Keratinocyte (primary cell): Measurements from ENCODE around the gene ERMP1. TPM values are rescaled to one million over a fixed set of nuclear protein-coding genes. Genes with fewer than 3 reads are reported as not detected.

Experiments used
- DNase-seq: peaks from one replicate; pipeline ENCODE4 v3.0.0-alpha.2; 2011; ENCODE audit warnings: low read depth, missing footprints, low spot score
- FAIRE-seq: peaks from 2 replicates; lab custom pipeline; 2011; peaks lifted over from hg19 to GRCh38; lab: Jason Lieb, UNC
- H2AFZ ChIP-seq: 2 replicates; pipeline ENCODE4 v1.6.0; 2012; ENCODE audit warnings: low read length, control low read depth, inconsistent platforms; ENCODE audit not compliant: control insufficient read depth
- H3K27ac ChIP-seq: 2 replicates; pipeline ENCODE4 v1.5.1; 2011; ENCODE audit warnings: low read length; ENCODE audit not compliant: control insufficient read depth, insufficient read depth
- H3K27me3 ChIP-seq: 3 replicates; pipeline ENCODE4 v1.6.0; 2011; ENCODE audit warnings: low read length; ENCODE audit not compliant: control insufficient read depth, insufficient read depth; ENCODE audit errors: extremely low read depth
- H3K36me3 ChIP-seq, 2 experiments: 2 replicates in 1 of 2; 3 replicates in 1 of 2; pipeline ENCODE4 v1.5.1; 2011; ENCODE audit warnings: low read length in 2 of 2, mild to moderate bottlenecking in 1 of 2; ENCODE audit not compliant: control insufficient read depth in 2 of 2, insufficient read depth in 2 of 2; ENCODE audit errors: extremely low read depth in 1 of 2
- H3K4me1 ChIP-seq: 3 replicates; pipeline ENCODE4 v1.5.1; 2011; ENCODE audit warnings: low read length; ENCODE audit not compliant: control insufficient read depth, insufficient read depth; ENCODE audit errors: extremely low read depth
- H3K4me2 ChIP-seq: 3 replicates; pipeline ENCODE4 v1.6.0; 2011; ENCODE audit warnings: low read depth, low read length; ENCODE audit not compliant: control insufficient read depth, insufficient read depth; ENCODE audit errors: extremely low read depth
- H3K4me3 ChIP-seq, 3 experiments: fragments of 200-600 bp in 1 of 3; sonication (generic) in 1 of 3; 2 replicates in 2 of 3; 3 replicates in 1 of 3; pipeline ENCODE4 v1.5.1; 2011 to 2016; ENCODE audit warnings: low read length in 3 of 3, mild to moderate bottlenecking in 3 of 3, control low read depth in 2 of 3, inconsistent platforms in 1 of 3, low read depth in 1 of 3, mixed read lengths in 1 of 3, mixed run types in 1 of 3, moderate library complexity in 1 of 3; ENCODE audit not compliant: control insufficient read depth in 2 of 3, insufficient read depth in 2 of 3; ENCODE audit errors: extremely low read depth in 1 of 3
- H3K79me2 ChIP-seq: 2 replicates; pipeline ENCODE4 v1.6.0; 2012; ENCODE audit warnings: low read length; ENCODE audit not compliant: control insufficient read depth, insufficient read depth
- H3K9ac ChIP-seq: 3 replicates; pipeline ENCODE4 v1.6.0; 2011; ENCODE audit warnings: low read length; ENCODE audit not compliant: control insufficient read depth, insufficient read depth; ENCODE audit errors: extremely low read depth
- H3K9me1 ChIP-seq: 3 replicates; pipeline ENCODE4 v1.6.0; 2011; ENCODE audit warnings: low read length; ENCODE audit not compliant: control insufficient read depth, insufficient read depth; ENCODE audit errors: extremely low read depth
- H3K9me3 ChIP-seq: 2 replicates; pipeline ENCODE4 v1.5.1; 2012; ENCODE audit warnings: low read depth, low read length; ENCODE audit not compliant: control insufficient read depth
- H4K20me1 ChIP-seq: 3 replicates; pipeline ENCODE4 v1.6.0; 2011; ENCODE audit warnings: low read length; ENCODE audit not compliant: control insufficient read depth, insufficient read depth; ENCODE audit errors: extremely low read depth
- EZH2 ChIP-seq: IDR thresholded peaks from one replicate; pipeline ENCODE4 v1.6.1; 2012; ENCODE audit warnings: inconsistent platforms, mild to moderate bottlenecking, low read length, moderate library complexity
- dilution Hi-C: fragments of 300-500 bp; cut with MboI; formaldehyde crosslinking; loops from one replicate; pipeline ENCODE4 v1.7.0; 2020; ENCODE audit warnings: low sequenced_read_pairs; ENCODE audit not compliant: extremely low pct_ligation_motif_present
- polyA plus RNA-seq, 5 experiments: library from polyadenylated mRNA; depleted of rRNA in 3 of 5; stranded (reverse) in 3 of 5; stranded (forward) in 1 of 5; unstranded in 1 of 5; fragments of >200 nt; gene quantifications; 1 replicate in 1 of 5; 2 replicates in 3 of 5; 3 replicates in 1 of 5; pipeline versions ENCODE4 v1.2.1 to v1.2.3, GENCODE V29; 2011 to 2012; ENCODE audit warnings: missing spikeins in 2 of 5, low read depth in 1 of 5, low replicate concordance in 1 of 5
- TF ChIP-seq, protein P1 (sequence below), 3 experiments: IDR thresholded peaks in 1 of 3; conservative IDR thresholded peaks in 1 of 3; optimal IDR thresholded peaks in 1 of 3; 2 replicates in 2 of 3; 3 replicates in 1 of 3; pipeline versions ENCODE3 to v1.5.1; 2011; ENCODE audit warnings: low read length in 3 of 3, mild to moderate bottlenecking in 3 of 3, moderate library complexity in 2 of 3, control low read depth in 1 of 3, inconsistent platforms in 1 of 3; ENCODE audit not compliant: insufficient read depth in 2 of 3; ENCODE audit errors: extremely low read depth in 1 of 3

Gene ERMP1
- polyA plus RNA-seq, 1 donor (not counting 4 experiments of a cell fraction or from before 2014, with no cell fraction given), result 27.0 TPM

DNA sequence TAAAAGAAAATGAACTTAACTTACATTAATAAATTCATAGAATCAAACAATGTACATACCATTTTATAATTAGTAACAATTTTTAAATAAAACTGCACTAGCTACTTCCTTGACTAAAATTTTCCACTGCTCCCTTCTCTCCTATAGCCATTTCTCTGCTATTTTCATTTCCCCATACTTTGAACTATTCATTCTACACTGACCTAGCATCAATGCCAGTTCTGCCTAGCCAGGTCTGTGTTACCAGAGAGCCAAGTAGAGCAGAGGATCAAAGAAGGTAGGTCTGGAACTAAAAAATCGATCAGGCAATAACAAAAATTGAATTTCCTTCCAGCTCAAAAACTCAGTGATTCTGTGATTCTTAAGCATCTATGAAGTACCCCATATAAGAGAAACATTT is 84.5 kb downstream of the ERMP1 start:
- H3K27ac ChIP-seq, result no peak overlapping the region
- H2AFZ ChIP-seq, result no peak overlapping the region
- TF ChIP-seq, protein P1, sequence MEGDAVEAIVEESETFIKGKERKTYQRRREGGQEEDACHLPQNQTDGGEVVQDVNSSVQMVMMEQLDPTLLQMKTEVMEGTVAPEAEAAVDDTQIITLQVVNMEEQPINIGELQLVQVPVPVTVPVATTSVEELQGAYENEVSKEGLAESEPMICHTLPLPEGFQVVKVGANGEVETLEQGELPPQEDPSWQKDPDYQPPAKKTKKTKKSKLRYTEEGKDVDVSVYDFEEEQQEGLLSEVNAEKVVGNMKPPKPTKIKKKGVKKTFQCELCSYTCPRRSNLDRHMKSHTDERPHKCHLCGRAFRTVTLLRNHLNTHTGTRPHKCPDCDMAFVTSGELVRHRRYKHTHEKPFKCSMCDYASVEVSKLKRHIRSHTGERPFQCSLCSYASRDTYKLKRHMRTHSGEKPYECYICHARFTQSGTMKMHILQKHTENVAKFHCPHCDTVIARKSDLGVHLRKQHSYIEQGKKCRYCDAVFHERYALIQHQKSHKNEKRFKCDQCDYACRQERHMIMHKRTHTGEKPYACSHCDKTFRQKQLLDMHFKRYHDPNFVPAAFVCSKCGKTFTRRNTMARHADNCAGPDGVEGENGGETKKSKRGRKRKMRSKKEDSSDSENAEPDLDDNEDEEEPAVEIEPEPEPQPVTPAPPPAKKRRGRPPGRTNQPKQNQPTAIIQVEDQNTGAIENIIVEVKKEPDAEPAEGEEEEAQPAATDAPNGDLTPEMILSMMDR (optimal IDR thresholded peaks at IDR 0.05 in 1 of 3, IDR thresholded peaks at IDR 0.05 in 1 of 3, conservative IDR thresholded peaks at IDR 0.05 in 1 of 3; ENCODE audit: extremely low read depth in 1 of 3, insufficient read depth in 2 of 3, low read length in 3 of 3), result no peak
- TF ChIP-seq EZH2, result no peak
- no peak for FAIRE-seq
- no peak for DNase-seq
- no peaks in the 10 kb centered on the region for H4K20me1 ChIP-seq
- dilution Hi-C loops, result no loop called here
- H3K4me3 ChIP-seq, result no peak overlapping the region
- no peaks in the 10 kb centered on the region for H3K4me1 ChIP-seq
- H3K9ac ChIP-seq, result no peak overlapping the region
- peaks cover 0 to 3% of the 10 kb centered on the region in 2 experiments for H3K36me3 ChIP-seq
- H3K9me3 ChIP-seq, result no peaks in the 10 kb centered on the region
- H3K27me3 ChIP-seq, result no peaks in the 10 kb centered on the region
- no peak overlapping the region for H3K4me2 ChIP-seq
- no peaks in the 10 kb centered on the region for H3K79me2 ChIP-seq
- no peaks in the 10 kb centered on the region for H3K9me1 ChIP-seq

DNA sequence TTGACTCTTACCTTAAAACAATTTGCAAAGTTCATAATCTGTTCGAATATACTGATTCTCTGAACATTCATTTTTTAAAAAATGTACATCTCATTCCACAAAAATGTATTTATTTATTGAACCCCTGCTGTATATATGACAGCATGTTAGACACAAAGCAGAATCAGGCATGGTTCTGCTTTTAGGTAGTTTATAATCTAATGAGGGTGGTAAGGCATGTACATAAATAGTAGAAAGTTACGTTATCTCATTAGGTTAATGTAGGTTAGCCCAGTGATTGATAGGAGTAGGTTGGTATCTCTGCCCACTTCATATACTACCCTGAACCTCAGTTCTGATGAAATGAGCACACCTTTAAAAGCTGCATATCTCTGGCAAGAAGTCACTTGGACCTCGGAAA is 89.8 kb downstream of the ERMP1 start:
- Histone ChIP-seq H4K20me1 (no peaks in the 10 kb centered on the region), H3K9me1 (no peaks in the 10 kb centered on the region), H3K9ac (no peak overlapping the region), H3K27ac (no peak overlapping the region), H3K4me2 (no peak overlapping the region), H3K9me3 (no peaks in the 10 kb centered on the region), H3K27me3 (no peaks in the 10 kb centered on the region), H2AFZ (no peak overlapping the region), H3K4me1 (no peaks in the 10 kb centered on the region), H3K79me2 (no peaks in the 10 kb centered on the region), H3K36me3 (peaks cover 0 to 5% of the 10 kb centered on the region in 2 experiments), H3K4me3 (no peak overlapping the region)
- dilution Hi-C loops, result no loop called here
- DNase-seq (no peak), FAIRE-seq (no peak)
- no peak for TF ChIP-seq EZH2
- TF ChIP-seq, protein P1 (optimal IDR thresholded peaks at IDR 0.05 in 1 of 3, IDR thresholded peaks at IDR 0.05 in 1 of 3, conservative IDR thresholded peaks at IDR 0.05 in 1 of 3; ENCODE audit: extremely low read depth in 1 of 3, insufficient read depth in 2 of 3, low read length in 3 of 3), result no peak
